HPDE6-E6E7 (cell line): ENCODE results near the gene FIP1L1.
"Not testable (repeated sequence)": the region's sequence is repeated elsewhere in the genome, so short reads cannot be mapped to it uniquely, and the experiment has no call there.

Source experiments
- DNase-seq: peaks from one replicate; pipeline ENCODE4 v3.0.0; 2011; ENCODE audit warnings: missing footprints; ENCODE audit errors: extremely low spot score

FIP1L1 gene

GRCh38 chr4:53378171-53378482 is 686 bp downstream of the FIP1L1 start:
- DNase-seq: no peak

GRCh38 chr4:53380221-53380620 is 2.8 kb downstream of the FIP1L1 start:
- no peak for DNase-seq

GRCh38 chr4:53409479-53409878 is 32.0 kb downstream of the FIP1L1 start:
- not testable (repeated sequence) for DNase-seq

- DNase-seq: no peak
These were observed 41.8 kb downstream of the FIP1L1 start for GRCh38 chr4:53419208-53419607.

GRCh38 chr4:53421791-53422190 is 44.4 kb downstream of the FIP1L1 start:
- DNase-seq: no peak

- no peak for DNase-seq
These were observed 44.9 kb downstream of the FIP1L1 start for GRCh38 chr4:53422367-53422766.

- no peak for DNase-seq
These were observed 46.8 kb downstream of the FIP1L1 start for GRCh38 chr4:53424280-53424679.

- DNase-seq: no peak
These were observed 49.9 kb downstream of the FIP1L1 start for GRCh38 chr4:53427366-53427765.

- no peak for DNase-seq
These were observed 53.6 kb downstream of the FIP1L1 start for GRCh38 chr4:53431052-53431451.

GRCh38 chr4:53432528-53433424 is 55.3 kb downstream of the FIP1L1 start:
- no peak for DNase-seq

- DNase-seq: no peak
These were observed 58.8 kb downstream of the FIP1L1 start for GRCh38 chr4:53436251-53436650.

- DNase-seq: no peak
These were observed 64.1 kb downstream of the FIP1L1 start for GRCh38 chr4:53441564-53441963.

- no peak for DNase-seq
These were observed 67.5 kb downstream of the FIP1L1 start for GRCh38 chr4:53444954-53445353.

- DNase-seq: no peak
These were observed 73.3 kb downstream of the FIP1L1 start for GRCh38 chr4:53450773-53451172.

- DNase-seq: no peak
These were observed 75.9 kb downstream of the FIP1L1 start for GRCh38 chr4:53453385-53453784.

GRCh38 chr4:53455766-53456165 is 78.3 kb downstream of the FIP1L1 start:
- DNase-seq: no peak

- DNase-seq: no peak
These were observed 78.7 kb downstream of the FIP1L1 start for GRCh38 chr4:53456178-53456577.

GRCh38 chr4:53459548-53459947 is 82.1 kb downstream of the FIP1L1 start:
- no peak for DNase-seq

- no peak for DNase-seq
These were observed 83.8 kb downstream of the FIP1L1 start for GRCh38 chr4:53461244-53461643.

GRCh38 chr4:53463340-53463739 is 85.9 kb downstream of the FIP1L1 start:
- DNase-seq: no peak

- DNase-seq: no peak
These were observed 87.8 kb downstream of the FIP1L1 start for GRCh38 chr4:53465281-53465680.

- DNase-seq: no peak
These were observed 88.5 kb downstream of the FIP1L1 start for GRCh38 chr4:53465891-53466290.

- not testable (repeated sequence) for DNase-seq
These were observed 89.1 kb downstream of the FIP1L1 start for GRCh38 chr4:53466576-53466975.
